Measurements from ENCODE around the gene ST7. TPM values are rescaled to one million over a fixed set of nuclear protein-coding genes. Genes with fewer than 3 reads are reported as not detected.

ST7 gene
- total and polyA plus RNA-seq, 2 of the 8 experiments (the other 6 are each of a cell fraction or from before 2014, with no cell fraction given), result 16.3 to 18.0 TPM

GRCh38 chr7:117110480-117111315 lies 157.4 kb downstream of the ST7 start (continued):
- no peak for TF ChIP-seq EGR1 (IDR thresholded peaks at IDR 0.05; ENCODE audit: borderline replicate concordance, low read depth, low read length)
- no peak for TF ChIP-seq SRF (IDR thresholded peaks at IDR 0.05; ENCODE audit: low read depth, low read length)
- TF ChIP-seq SP1 (IDR thresholded peaks at IDR 0.05; ENCODE audit: low read depth, low read length), result no peak
- TF ChIP-seq ATF2 (IDR thresholded peaks at IDR 0.05; ENCODE audit: low read length), result no peak
- TF ChIP-seq TEAD4 (IDR thresholded peaks at IDR 0.05; ENCODE audit: low read depth, low read length), result no peak
- TF ChIP-seq CTCF (IDR thresholded peaks at IDR 0.05; ENCODE audit: control extremely low read depth in 1 of 3, insufficient read depth in 1 of 3, low read depth in 1 of 3, low read length in 3 of 3), result no peak
- no peak for TF ChIP-seq SUZ12 (IDR thresholded peaks at IDR 0.05; ENCODE audit: low read length)
- TF ChIP-seq CTBP2 (IDR thresholded peaks at IDR 0.05; ENCODE audit: borderline replicate concordance, insufficient read depth, insufficient read length, low read length), result no peak
- TF ChIP-seq MAFK (IDR thresholded peaks at IDR 0.05; ENCODE audit: low read depth, low read length), result no peak

All from H1 (cell line).